GM13977 (cell line): ENCODE measurements around the gene MXRA5.
"Not testable (repeated sequence)": the region's sequence is repeated elsewhere in the genome, so short reads cannot be mapped to it uniquely, and the experiment has no call there.

Experiments used
- DNase-seq: peaks from one replicate; pipeline ENCODE4 v3.0.0; 2012; ENCODE audit warnings: low spot score
- CTCF ChIP-seq: IDR thresholded peaks from 2 replicates; pipeline ENCODE4 v1.5.1; 2012; ENCODE audit warnings: mild to moderate bottlenecking, control low read depth; ENCODE audit not compliant: insufficient read depth; ENCODE audit errors: extremely low read depth, missing control alignments
- in situ Hi-C: fragments of 300-500 bp; cut with MboI; formaldehyde crosslinking; loops from one replicate; pipeline ENCODE4 v1.12.0; 2022; ENCODE audit warnings: low sequenced_read_pairs, low pct_unique_long_range_greater_than_20kb, mixed read lengths, inconsistent platforms; ENCODE audit not compliant: unreplicated experiment

MXRA5 gene

GRCh38 chrX:3378156-3378555 lies 31.7 kb upstream of the MXRA5 start:
- in situ Hi-C loops, result no loop called here

GRCh38 chrX:3377560-3377959 lies 31.1 kb upstream of the MXRA5 start:
- TF ChIP-seq CTCF, result no peak
- in situ Hi-C loops, result no loop called here
- no peak for DNase-seq

More at GRCh38 chrX:3378156-3378555, 31.7 kb upstream of the MXRA5 start:
- no peak for DNase-seq
- no peak for TF ChIP-seq CTCF

- DNase-seq, in situ Hi-C loops: not testable (repeated sequence)
These were observed 29.5 kb upstream of the MXRA5 start for GRCh38 chrX:3375878-3376508.

GRCh38 chrX:3374108-3374800 lies 27.8 kb upstream of the MXRA5 start:
- in situ Hi-C loops, result no loop called here
- TF ChIP-seq CTCF, result no peak
- DNase-seq, result no peak

GRCh38 chrX:3371163-3371562 lies 24.7 kb upstream of the MXRA5 start:
- in situ Hi-C loops, result no loop called here
- DNase-seq, result no peak
- TF ChIP-seq CTCF, result no peak

- DNase-seq, result no peak
- TF ChIP-seq CTCF, result no peak
- in situ Hi-C loops, result no loop called here
These were observed 24.2 kb upstream of the MXRA5 start for GRCh38 chrX:3370656-3371055.

- in situ Hi-C loops, result no loop called here
- no peak for TF ChIP-seq CTCF
- no peak for DNase-seq
These were observed 16.5 kb upstream of the MXRA5 start for GRCh38 chrX:3362956-3363355.
